GM19395 (cell line): Measurements from ENCODE around the gene DDTL.
"Not testable (repeated sequence)": the region's sequence is repeated elsewhere in the genome, so short reads cannot be mapped to it uniquely, and the experiment has no call there.

ENCODE experiments used
- ATAC-seq: cut with Tn5 transposase; IDR thresholded peaks from one replicate; pipeline ENCODE4 v1.9.1; 2021; ENCODE audit warnings: mild to moderate bottlenecking, moderate library complexity; ENCODE audit not compliant: unreplicated experiment

The DDTL gene

GRCh38 chr22:23969071-23969470 lies 2.4 kb downstream of the DDTL start:
- ATAC-seq: no peak

DNA sequence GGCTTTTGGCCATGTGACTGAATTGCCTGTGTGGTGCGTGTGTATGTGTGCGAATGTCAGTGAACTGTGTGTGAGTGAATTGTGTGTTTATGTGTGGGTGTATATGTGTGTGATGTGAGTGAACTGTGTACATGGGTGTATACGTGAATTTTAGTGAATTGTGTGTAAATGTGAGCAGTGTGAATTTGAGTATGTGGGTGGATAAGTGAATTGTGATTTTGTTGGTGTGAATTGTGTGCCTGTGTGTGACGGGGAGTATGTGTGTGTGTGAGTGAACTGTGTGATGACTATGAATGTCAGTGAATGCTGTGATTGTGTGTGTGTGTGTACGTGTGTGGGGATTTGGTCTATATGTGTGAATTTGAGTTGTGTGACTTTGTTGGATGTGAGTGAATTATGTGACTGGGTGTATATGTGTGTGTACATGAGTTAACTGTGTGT lies 3.5 kb downstream of the DDTL start:
- no peak for ATAC-seq

- no peak for ATAC-seq
Observed at GRCh38 chr22:23970816-23971486, 4.3 kb downstream of the DDTL start.

GRCh38 chr22:23971927-23972326 lies 5.2 kb downstream of the DDTL start:
- not testable (repeated sequence) for ATAC-seq

DNA sequence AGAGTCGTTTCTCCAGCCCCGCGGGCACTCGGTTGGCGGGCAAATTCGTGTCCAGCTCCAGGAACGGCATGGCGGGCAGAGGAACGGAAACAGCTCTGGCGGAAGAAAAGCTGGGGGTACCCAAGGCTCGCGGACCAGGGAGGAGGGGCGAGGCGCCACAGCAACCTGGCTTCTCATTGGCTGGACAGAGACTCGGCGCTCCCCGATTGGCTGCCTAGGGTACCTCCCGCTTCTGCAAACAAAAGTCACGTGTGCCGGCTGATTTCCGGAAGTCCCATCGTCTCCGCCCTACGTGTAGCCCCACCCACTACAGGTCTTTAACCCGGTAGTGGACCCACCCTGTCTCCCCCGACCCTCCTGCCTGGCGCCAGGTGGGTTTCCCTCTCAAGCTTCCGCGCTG lies 7.7 kb downstream of the DDTL start, which contains the start of gene DDT:
Gene DDT, minus strand, starts transcription at position 97 of the 400 bp plus-strand sequence. Its CDS starts 27 bp downstream, at position 70.
- peak; percentile 93 for ATAC-seq

GRCh38 chr22:23974836-23975352 lies 8.2 kb downstream of the DDTL start:
- peak; percentile 30 for ATAC-seq

DNA sequence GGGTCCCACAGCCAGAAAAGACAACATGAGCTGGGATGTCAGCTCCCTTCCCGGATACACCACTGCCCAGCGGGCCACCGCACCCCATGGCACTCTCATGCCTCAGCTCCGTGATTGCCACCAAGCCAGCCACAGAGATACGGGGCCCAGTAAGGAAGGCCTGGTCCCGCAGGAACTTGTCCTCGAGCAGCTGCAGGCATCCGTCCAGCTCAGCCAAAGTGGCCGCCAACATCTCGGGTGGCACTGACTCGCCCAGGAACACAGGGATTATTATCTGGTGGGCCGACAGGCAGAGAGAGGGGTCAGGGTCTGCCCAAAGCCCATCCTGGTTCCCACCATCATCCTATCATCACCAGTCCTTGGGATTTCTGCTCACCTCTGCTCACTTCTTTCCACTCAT lies 10.6 kb downstream of the DDTL start:
- ATAC-seq: not testable (repeated sequence)

GRCh38 chr22:23979557-23980240 lies 13.0 kb downstream of the DDTL start, which contains the start of gene GSTT2:
TSS of gene GSTT2 (plus strand) at chr22:23980134.
- not testable (repeated sequence) for ATAC-seq

- not testable (repeated sequence) for ATAC-seq
Observed at GRCh38 chr22:23980567-23980966, 13.9 kb downstream of the DDTL start.

DNA sequence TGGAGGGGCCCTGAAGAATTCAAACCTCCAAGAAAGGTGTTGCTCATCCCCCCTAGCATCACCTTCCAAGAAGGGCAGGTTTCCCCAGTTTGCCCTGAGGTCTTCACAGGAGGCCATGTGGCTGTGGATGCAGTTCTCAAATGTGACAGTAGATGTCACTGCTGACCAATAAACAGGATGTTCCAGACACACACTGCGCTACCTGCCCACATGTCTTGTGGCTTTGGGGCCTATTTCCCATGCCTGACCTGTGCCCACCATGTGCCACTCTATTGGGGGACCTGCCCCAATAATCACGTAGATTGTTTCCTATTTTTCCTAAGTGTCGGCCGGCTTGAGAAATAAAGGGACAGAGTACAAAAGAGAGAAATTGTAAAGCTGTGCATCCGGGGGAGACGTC lies 17.7 kb downstream of the DDTL start:
- no peak for ATAC-seq

DNA sequence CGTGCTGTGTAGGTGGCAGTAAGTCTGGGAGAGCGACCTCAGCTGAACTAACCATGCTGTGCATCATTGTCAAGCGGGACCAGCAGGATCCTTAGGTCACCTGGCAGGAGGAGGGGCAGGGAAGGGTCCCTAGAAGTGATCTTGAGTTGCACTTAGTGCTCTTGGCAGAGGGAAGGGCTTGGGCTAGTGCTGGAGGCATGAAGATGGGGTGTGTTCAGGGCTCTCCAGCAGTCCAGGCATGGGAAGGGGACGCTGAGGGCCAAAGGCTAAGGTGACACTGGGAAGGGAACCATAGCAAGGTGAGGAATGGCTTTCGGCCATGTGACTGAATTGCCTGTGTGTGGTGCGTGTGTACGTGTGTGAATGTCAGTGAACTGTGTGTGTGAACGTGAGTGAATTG lies 19.4 kb downstream of the DDTL start:
- not testable (repeated sequence) for ATAC-seq

DNA sequence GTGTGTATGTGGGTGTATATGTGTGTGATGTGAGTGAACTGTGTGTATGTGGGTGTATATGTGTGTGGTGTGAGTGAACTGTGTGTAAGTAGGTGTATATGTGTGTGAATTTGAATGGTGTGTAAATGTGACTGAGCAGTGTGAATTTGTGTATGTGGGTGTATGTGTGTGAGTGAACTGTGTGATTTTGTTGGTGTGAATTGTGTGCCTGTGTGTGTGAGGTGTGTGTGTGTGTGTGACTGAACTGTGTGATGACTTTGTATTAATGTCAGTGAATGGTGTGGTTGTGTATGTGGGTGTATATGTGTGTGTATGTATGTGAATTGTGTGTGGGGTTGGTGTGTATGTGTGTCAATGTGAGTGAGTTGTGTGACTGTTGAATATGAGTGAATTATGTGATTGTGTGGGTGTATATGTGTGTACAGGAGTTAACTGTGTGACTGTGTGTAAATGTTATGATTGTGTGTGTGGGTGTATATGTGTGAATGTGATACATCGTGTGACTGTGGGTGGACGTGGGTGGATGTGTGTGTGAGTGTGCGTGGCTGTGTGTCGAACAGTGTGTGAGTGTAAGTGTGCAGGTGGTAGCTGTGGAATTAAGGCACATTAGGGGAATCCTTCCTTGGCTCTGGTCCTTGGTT lies 20.0 kb downstream of the DDTL start:
- ATAC-seq: not testable (repeated sequence)

- not testable (repeated sequence) for ATAC-seq
Observed at GRCh38 chr22:23989583-23990244, 23.0 kb downstream of the DDTL start.

DNA sequence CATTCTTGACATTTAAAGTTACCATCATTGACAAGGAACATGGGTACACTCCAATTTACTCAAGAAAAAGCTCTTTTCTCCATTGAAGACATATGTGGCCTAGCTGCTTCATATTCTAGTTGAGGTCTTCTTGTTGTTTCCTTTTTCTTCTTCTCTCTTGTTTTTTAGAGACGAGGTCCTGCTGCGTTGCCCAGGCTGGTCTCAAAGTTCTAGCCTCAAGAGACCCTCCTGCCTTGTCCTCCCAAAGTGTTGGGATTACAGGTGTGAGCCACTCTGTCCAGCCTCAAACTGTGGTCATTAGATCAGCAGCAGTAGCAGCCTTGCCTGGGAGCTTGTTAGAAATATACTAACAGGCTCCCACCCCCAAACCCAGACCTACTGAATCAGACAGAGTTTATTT lies 26.4 kb downstream of the DDTL start:
- not testable (repeated sequence) for ATAC-seq

GRCh38 chr22:23993581-23994177 lies 27.0 kb downstream of the DDTL start:
- ATAC-seq: not testable (repeated sequence)

DNA sequence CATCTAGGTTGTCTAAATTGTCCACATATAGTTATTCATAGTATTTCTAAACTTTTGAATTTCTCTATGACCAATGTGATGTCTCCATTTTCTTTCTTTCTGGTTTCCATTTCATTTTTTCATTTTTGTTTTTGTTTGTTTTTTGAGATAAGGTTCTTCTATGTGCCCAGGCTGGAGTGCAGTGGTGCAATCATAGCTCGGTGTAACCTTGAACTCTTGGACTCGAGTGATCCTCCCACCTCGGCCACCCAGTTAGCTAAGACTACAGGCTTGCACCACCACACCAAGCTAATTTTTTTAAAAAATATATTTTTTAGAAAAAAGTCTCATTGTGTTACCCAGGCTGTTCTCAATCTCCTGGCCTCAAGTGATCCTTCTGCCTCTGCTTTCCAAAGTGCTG lies 30.4 kb downstream of the DDTL start:
- no peak for ATAC-seq

- ATAC-seq: not testable (repeated sequence)
Observed at GRCh38 chr22:23999779-24000178, 33.1 kb downstream of the DDTL start.

- no peak for ATAC-seq
Observed at GRCh38 chr22:24001314-24001713, 34.6 kb downstream of the DDTL start.

DNA sequence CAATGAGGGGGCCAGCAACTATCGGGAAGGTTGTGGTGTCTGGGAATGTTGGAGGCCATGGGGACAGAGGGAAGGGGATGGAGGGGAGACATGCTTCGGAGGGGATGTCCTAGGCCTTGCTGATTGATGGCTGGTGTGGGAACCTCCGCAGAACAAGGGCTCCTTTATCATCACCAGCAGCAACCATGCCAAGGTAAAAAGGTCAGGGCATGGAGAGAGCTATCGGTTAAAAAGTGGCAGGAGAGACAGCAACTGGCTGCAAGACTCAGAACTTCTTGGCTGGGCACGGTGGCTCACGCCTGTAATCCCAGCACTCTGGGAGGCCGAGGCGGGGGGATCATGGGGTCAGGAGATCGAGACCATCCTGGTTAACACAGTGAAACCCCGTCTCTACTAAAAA lies 35.6 kb downstream of the DDTL start:
- no peak for ATAC-seq

- no peak for ATAC-seq
Observed at GRCh38 chr22:24002851-24003250, 36.2 kb downstream of the DDTL start.

GRCh38 chr22:24003887-24004286 lies 37.2 kb downstream of the DDTL start:
- no peak for ATAC-seq
